BLaER1 (cell line): ENCODE results near the gene CHCHD4.
A peak's percentile ranks its signal among the peaks of the same experiment; 100 is the strongest.
"Not testable (repeated sequence)": the region's sequence is repeated elsewhere in the genome, so short reads cannot be mapped to it uniquely, and the experiment has no call there.

Experiments
- H3K27ac ChIP-seq: shearing (Covaris generic); formaldehyde crosslinking; 2 replicates; pipeline ENCODE4 v1.8.1; 2022
- H3K27me3 ChIP-seq: shearing (Covaris generic); formaldehyde crosslinking; 2 replicates; pipeline ENCODE4 v1.8.1; 2022
- H3K36me3 ChIP-seq: shearing (Covaris generic); formaldehyde crosslinking; 2 replicates; pipeline ENCODE4 v1.8.1; 2022
- H3K4me1 ChIP-seq: shearing (Covaris generic); formaldehyde crosslinking; 2 replicates; pipeline ENCODE4 v1.8.1; 2022
- H3K4me2 ChIP-seq: shearing (Covaris generic); formaldehyde crosslinking; 2 replicates; pipeline ENCODE4 v1.8.1; 2022
- H3K4me3 ChIP-seq: shearing (Covaris generic); formaldehyde crosslinking; 2 replicates; pipeline ENCODE4 v1.8.1; 2022
- H3K9ac ChIP-seq: shearing (Covaris generic); formaldehyde crosslinking; 2 replicates; pipeline ENCODE4 v1.8.1; 2022
- H3K9me3 ChIP-seq: shearing (Covaris generic); formaldehyde crosslinking; 2 replicates; pipeline ENCODE4 v1.8.1; 2022
- H4K20me1 ChIP-seq: shearing (Covaris generic); formaldehyde crosslinking; 2 replicates; pipeline ENCODE4 v1.8.1; 2022
- Cebpa-rat ChIP-seq: shearing (Covaris generic); IDR thresholded peaks from 2 replicates; pipeline ENCODE4 v1.8.1; 2022

Gene CHCHD4

GRCh38 chr3:14122301-14122700, 2.4 kb downstream of the CHCHD4 start:
- no peaks in the 10 kb centered on the region for H3K9me3 ChIP-seq
- no peak overlapping the region for H3K4me3 ChIP-seq
- H3K9ac ChIP-seq: no peak overlapping the region
- H3K4me2 ChIP-seq: no peak overlapping the region; the same call in 1 of the 2 replicates
- H4K20me1 ChIP-seq: peaks cover 36% of the 10 kb centered on the region
- no peaks in the 10 kb centered on the region for H3K27me3 ChIP-seq
- H3K4me1 ChIP-seq: peaks cover 32% of the 10 kb centered on the region
- TF ChIP-seq Cebpa-rat: no peak
- H3K36me3 ChIP-seq: peaks cover 56% of the 10 kb centered on the region
- no peak overlapping the region for H3K27ac ChIP-seq

GRCh38 chr3:14121859-14122258, 2.8 kb downstream of the CHCHD4 start:
- Histone ChIP-seq H3K4me3 (no peak overlapping the region), H3K36me3 (peaks cover 56% of the 10 kb centered on the region), H3K4me1 (peaks cover 27% of the 10 kb centered on the region), H3K9me3 (no peaks in the 10 kb centered on the region), H3K27me3 (no peaks in the 10 kb centered on the region), H4K20me1 (peaks cover 36% of the 10 kb centered on the region), H3K27ac (no peak overlapping the region), H3K9ac (no peak overlapping the region), H3K4me2 (no peak overlapping the region)
- TF ChIP-seq Cebpa-rat: no peak

- not testable (repeated sequence) for H3K4me2 ChIP-seq
These were observed 3.7 kb downstream of the CHCHD4 start for GRCh38 chr3:14120921-14121448.

GRCh38 chr3:14120111-14120920, 4.4 kb downstream of the CHCHD4 start:
- peaks cover 15% of the 10 kb centered on the region for H3K4me1 ChIP-seq
- H3K36me3 ChIP-seq: peaks cover 67% of the 10 kb centered on the region
- H3K4me3 ChIP-seq: no peak overlapping the region
- H3K9me3 ChIP-seq: no peaks in the 10 kb centered on the region
- peaks cover 25% of the 10 kb centered on the region for H4K20me1 ChIP-seq
- H3K4me2 ChIP-seq: no peak overlapping the region
- H3K27ac ChIP-seq: no peak overlapping the region
- H3K27me3 ChIP-seq: no peaks in the 10 kb centered on the region
- H3K9ac ChIP-seq: no peak overlapping the region
- TF ChIP-seq Cebpa-rat: no peak

More at GRCh38 chr3:14120921-14121448, 3.7 kb downstream of the CHCHD4 start:
- H3K27ac ChIP-seq, H3K9ac ChIP-seq, H3K27me3 ChIP-seq, H3K9me3 ChIP-seq, H3K4me3 ChIP-seq: not testable (repeated sequence)
- Histone ChIP-seq H3K4me1 (peaks cover 19% of the 10 kb centered on the region), H4K20me1 (peaks cover 32% of the 10 kb centered on the region), H3K36me3 (peaks cover 61% of the 10 kb centered on the region)

- no peak for TF ChIP-seq Cebpa-rat
- Histone ChIP-seq H3K27ac (no peak overlapping the region), H3K9ac (no peak overlapping the region; the same call in 1 of the 2 replicates), H3K27me3 (no peaks in the 10 kb centered on the region), H4K20me1 (peaks cover 25% of the 10 kb centered on the region; the same call in 1 of the 2 replicates), H3K4me3 (no peak overlapping the region), H3K4me1 (peaks cover 15% of the 10 kb centered on the region), H3K36me3 (peaks cover 74% of the 10 kb centered on the region), H3K9me3 (no peaks in the 10 kb centered on the region), H3K4me2 (no peak overlapping the region)
These were observed 5.0 kb downstream of the CHCHD4 start for GRCh38 chr3:14119651-14120050.

GRCh38 chr3:14118400-14119381, 6.0 kb downstream of the CHCHD4 start:
- Histone ChIP-seq H3K4me1 (peaks cover 13% of the 10 kb centered on the region), H3K9ac (no peak overlapping the region; the same call in 1 of the 2 replicates), H3K9me3 (no peaks in the 10 kb centered on the region), H3K27me3 (no peaks in the 10 kb centered on the region), H3K36me3 (peaks cover 84% of the 10 kb centered on the region), H3K27ac (no peak overlapping the region), H3K4me2 (no peak overlapping the region), H3K4me3 (no peak overlapping the region), H4K20me1 (peaks cover 25% of the 10 kb centered on the region; the same call in 1 of the 2 replicates)
- peak; percentile 41; the same call in 1 of the 2 replicates for TF ChIP-seq Cebpa-rat

GRCh38 chr3:14117468-14118399, 6.9 kb downstream of the CHCHD4 start:
- Histone ChIP-seq H3K9me3 (no peaks in the 10 kb centered on the region), H3K4me2 (no peak overlapping the region), H3K4me1 (peaks cover 3% of the 10 kb centered on the region; the same call in 1 of the 2 replicates), H3K27me3 (no peaks in the 10 kb centered on the region), H3K27ac (no peak overlapping the region), H3K9ac (no peak overlapping the region), H4K20me1 (peaks cover 25% of the 10 kb centered on the region; the same call in 1 of the 2 replicates), H3K36me3 (peaks cover 93% of the 10 kb centered on the region), H3K4me3 (no peak overlapping the region)
- TF ChIP-seq Cebpa-rat: no peak

- Histone ChIP-seq H3K4me1 (no peaks in the 10 kb centered on the region), H3K9me3 (no peaks in the 10 kb centered on the region), H3K36me3 (peaks cover 83% of the 10 kb centered on the region), H3K4me2 (no peak overlapping the region), H3K27me3 (no peaks in the 10 kb centered on the region), H3K4me3 (no peak overlapping the region), H3K9ac (0 out of 2 replicates have a peak overlapping the region, but pooled peaks have one; percentile 10), H3K27ac (no peak overlapping the region), H4K20me1 (peaks cover 25% of the 10 kb centered on the region; the same call in 1 of the 2 replicates)
- no peak for TF ChIP-seq Cebpa-rat
These were observed 10.6 kb downstream of the CHCHD4 start for GRCh38 chr3:14113965-14114635.
